Limb (tissue), 2 donors: ENCODE data around the gene TGFBR2.

Source experiments
- DNase-seq, 2 donors: peaks; one replicate each; pipeline ENCODE4 v3.0.0-alpha.2; 2016; ENCODE audit errors: extremely low spot score in 2 of 2

The TGFBR2 gene

DNA sequence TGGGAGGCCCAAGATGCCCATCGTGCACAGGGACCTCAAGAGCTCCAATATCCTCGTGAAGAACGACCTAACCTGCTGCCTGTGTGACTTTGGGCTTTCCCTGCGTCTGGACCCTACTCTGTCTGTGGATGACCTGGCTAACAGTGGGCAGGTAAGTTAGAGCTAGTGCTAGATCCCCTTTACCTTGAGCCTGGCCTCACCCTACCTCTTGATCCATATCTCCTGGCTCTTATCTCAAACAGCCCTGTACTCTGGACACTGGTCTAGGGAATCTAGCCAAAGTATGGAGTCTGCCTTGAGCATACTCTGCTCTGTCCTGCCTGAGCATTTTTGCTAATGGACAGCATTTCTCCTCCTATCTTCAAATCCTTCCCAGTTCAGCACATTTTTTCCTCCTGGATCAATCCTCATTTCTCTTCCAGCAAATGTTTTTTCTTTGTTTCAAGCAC, 65.9 kb downstream of the TGFBR2 start:
- no peak for DNase-seq

DNA sequence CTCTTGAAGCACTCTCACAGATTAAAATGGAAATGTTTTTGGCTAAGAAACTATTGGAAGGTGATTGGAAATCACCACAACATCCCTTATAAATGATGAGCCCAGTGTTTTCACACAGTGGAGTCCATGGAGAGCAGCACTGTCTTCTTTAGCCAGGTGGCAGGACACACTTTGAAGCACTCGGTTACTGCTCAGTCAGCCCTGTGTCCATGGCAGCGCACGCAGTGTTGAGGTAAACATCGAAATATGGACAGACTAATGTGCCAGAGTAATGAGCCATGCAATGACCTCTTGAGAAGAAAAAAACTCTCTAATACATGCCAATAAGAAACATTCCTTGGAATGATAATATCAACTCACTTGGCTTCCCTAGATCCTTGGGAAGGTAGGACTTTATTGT, 66.6 kb downstream of the TGFBR2 start:
- DNase-seq: no peak

GRCh38 chr3:30673425-30674341, 67.3 kb downstream of the TGFBR2 start:
- no peak for DNase-seq

GRCh38 chr3:30675006-30675405, 68.6 kb downstream of the TGFBR2 start:
- no peak for DNase-seq

DNA sequence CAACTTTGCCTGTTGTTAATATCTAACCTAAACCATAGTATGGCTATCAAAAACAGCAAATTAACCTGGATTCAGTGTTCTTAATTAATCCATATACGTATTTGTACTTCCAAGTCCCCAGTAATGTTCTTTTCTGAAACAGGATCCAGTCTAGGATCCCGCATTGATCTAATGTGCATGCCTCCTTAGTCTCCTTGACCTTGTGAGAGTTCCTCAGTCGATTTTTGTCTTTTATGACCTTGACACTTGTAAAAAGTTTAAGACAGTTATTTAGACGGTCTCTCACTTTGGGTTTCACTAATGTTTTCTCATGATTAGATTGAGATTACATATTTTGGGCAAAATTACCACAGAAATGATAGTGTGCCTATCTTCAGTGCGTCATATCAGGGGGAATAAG, 69.4 kb downstream of the TGFBR2 start:
- no peak for DNase-seq

GRCh38 chr3:30676424-30677346, 70.3 kb downstream of the TGFBR2 start:
- DNase-seq: no peak

DNA sequence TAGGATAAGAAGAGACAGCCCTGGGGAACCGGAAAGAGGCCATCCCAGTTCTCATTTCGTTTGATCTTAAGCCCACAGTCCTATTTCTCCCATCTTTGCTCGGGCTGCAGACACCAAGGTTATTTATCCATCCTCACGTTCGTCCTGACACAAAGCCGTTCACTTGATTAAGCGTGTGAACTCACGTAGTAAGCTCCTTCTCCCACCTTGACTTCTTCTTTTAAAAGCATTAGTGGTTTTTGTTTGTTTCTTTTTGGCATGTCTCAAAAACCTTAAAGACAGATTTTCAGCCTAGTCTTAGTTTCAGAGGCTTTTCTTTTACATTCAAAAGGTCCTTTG, 70.9 kb downstream of the TGFBR2 start:
- DNase-seq: no peak

DNA sequence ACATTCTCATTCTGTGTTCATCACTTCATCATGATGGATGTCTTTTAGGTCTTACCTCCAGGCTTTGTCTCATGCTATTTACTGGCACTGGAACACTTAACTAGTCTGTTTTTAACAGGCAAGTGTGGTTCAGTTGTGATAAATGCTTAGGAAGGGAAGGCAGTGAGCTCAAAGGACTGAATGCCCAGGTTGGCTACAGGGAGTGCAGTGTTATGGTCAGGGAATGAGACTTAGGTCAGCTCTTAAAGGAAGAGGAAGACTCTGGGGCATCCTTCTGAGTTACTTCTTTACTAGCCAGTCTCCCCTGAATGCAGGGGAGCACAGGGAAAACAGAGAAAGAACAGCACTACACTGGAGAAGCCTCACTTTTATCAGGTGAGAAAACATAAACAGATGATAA, 72.6 kb downstream of the TGFBR2 start:
- DNase-seq: no peak

- peak; percentile 72 to 75 for DNase-seq
Observed at GRCh38 chr3:30680789-30681648, 74.6 kb downstream of the TGFBR2 start.

GRCh38 chr3:30681649-30682211, 75.3 kb downstream of the TGFBR2 start:
- DNase-seq: peak; percentile 46 to 60

DNA sequence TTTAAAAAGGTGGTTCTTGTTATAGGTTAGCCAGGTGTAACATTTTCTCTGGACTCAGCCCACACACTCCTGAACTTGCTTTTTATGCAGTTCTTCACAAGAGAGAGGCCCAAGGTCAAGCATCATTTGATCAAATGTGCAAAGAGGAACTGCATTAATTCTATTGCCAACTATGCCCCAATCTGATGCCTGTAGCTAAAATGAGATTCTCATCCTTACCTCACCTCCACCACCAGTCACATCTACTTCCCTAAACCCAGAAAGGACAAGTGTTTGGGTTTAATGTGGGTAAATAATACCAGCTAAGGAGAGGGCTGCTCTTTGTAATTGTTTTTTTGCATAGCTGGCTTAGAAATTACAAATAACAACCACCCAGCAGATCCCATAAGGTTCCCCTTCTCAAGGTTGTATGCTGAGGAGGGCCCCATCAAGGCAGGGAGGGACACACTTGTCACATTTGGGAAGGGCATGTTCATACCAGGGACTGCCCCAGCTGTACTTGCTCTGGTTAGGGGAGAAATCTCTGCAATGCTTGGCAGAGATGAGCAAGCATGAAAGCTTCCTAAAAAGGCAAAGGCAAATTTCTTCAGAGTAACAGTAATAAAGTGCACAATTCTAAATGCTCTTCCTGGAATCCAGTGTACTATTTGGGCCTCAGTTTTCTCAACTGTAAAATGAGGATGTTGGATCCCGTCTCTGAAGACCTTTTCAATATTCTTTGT, 76.2 kb downstream of the TGFBR2 start:
- DNase-seq: no peak

- DNase-seq: no peak
Observed at GRCh38 chr3:30683769-30684168, 77.4 kb downstream of the TGFBR2 start.

DNA sequence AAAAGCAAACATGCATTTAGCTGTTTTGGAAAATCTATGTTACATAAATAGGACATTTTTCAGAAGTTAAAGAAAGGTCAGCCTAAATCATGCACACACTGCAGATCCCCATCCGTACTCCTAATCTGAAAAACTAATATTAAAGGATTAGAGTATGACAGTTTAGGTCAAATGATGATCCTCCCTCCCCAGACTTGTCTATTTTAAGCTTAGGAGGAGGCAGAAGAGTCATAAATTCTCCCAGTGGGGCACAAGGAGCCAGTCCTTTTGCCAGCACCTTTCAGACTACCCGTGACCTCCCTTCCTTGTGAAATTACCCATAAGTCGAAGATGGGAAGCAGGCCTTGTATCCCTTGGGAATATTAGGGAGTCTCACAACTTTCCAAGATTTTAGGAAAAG, 78.0 kb downstream of the TGFBR2 start:
- no peak for DNase-seq

DNA sequence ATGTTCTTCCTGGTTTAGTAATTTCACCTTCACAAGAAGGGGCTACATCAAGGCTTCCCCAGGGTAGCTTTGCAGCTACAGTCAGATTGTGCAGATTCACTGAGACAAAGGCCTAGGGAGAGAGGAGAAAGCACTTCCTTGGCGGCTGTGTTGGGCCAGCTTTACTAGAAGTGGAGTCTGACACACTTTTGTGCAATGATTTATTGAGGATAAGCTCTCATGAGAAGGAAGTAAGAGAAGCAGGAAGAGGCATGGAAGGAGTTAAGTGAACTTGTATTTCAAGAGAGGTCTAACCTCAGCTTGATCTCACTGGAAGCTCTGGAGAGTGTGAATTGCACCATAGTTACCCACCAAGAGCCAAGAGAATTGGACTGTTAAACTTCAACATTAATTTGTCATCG, 78.9 kb downstream of the TGFBR2 start:
- DNase-seq: no peak

- no peak for DNase-seq
Observed at GRCh38 chr3:30686176-30686575, 79.8 kb downstream of the TGFBR2 start.

DNA sequence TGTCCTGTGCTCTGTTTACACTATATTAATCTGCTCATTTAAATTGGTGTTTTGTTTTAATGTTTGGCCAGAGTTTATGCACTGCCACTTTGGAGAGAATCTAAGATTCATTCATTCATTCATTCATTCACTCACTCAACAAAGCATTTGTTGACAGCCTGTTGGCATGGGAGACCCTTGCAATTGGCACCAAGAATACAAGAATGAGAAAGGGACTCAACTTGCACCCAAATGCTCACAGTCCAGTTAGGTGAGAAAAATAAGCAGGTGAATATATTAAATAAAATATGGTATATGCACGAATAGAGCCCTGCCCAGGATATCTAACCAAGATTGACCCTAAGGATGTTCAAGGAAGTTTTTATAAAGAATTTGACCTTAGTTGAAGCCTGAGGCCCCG, 80.4 kb downstream of the TGFBR2 start:
- DNase-seq: no peak

DNA sequence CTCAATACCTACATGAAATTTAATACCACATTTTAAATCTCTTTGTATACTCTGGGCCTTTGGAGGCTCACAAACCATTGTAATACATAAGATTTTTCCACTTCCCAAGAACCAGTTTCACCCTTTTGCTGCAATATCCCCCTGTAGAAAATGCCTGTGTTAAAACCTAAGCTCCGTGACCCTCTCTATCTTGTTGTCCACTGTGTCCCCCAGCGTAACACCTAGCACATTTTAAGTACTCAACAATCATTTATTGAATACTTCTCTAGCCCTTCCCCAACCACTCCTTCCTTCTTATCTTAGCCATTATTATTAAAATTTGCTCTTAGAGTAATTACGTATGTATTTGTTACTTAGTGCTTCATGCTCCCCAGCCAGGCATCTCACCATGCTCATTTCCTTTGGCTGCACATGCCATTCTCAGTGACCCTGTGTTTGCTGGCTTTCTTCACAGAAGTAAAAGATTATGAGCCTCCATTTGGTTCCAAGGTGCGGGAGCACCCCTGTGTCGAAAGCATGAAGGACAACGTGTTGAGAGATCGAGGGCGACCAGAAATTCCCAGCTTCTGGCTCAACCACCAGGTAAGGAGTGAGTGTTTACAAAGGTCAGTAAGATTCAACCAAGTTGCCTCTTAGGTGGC, 81.6 kb downstream of the TGFBR2 start:
- no peak for DNase-seq

DNA sequence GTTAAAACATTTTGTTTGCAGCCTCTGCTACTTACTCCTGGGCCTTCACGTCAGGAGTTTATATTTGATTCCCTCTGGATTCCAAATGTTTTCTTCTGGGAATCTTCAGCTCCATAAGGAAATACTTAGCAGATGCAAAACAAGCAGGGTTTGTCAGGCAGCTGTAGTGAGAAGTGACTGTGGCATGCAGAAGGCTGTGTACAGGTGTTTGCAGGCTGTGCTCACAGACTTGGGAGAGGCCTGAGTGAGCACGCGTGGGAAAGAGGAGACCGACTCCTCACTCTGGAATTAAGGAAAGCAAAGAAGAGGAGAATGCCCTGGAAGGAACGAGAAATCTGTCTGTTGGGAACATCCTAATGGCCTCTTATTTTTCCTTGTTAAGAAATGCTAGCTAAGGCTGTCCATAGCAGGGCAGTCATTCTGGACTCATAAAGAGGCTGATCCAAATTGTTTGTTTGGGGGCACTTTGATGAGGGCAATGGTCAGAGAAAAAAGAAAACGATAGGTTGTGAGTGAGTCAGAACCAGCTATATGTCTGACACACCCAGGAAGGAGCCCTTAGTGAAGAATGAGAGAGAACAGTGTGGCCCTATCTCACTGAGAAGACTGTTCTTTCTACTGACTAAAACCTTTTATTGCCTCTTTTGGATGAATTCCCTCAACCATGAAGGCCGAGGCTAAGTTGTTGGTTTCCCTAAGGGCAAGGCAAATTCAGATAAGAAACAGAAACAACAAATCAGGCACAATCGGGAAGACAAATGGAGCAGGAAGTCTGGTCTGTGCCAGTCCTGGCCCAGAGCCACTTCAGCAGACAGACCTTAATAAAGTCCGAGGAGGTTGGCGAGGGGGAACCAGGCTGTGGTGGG, 82.6 kb downstream of the TGFBR2 start:
- no peak for DNase-seq

DNA sequence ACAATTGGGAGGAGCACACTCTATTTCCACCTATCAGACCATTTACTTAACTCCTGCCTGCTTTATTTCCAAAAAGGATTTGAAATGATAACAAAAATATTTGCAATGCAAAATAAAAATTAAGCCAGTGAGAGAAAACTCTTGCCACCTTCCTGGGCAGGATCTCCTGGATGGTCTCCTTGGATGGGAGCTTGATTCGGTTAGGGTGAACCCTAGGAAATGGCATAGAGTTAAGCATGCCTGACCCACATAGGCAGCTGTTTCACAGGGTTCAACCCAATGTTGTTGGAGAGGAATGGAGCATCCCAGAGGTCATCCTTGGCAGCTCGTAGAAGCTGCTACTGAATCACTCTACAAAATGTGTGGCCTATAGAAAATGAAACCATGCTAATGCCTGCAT, 83.8 kb downstream of the TGFBR2 start:
- no peak for DNase-seq
